ENCODE results near the gene CNP.
"Not testable (repeated sequence)": the region's sequence is repeated elsewhere in the genome, so short reads cannot be mapped to it uniquely, and the experiment has no call there.

The CNP gene

DNA sequence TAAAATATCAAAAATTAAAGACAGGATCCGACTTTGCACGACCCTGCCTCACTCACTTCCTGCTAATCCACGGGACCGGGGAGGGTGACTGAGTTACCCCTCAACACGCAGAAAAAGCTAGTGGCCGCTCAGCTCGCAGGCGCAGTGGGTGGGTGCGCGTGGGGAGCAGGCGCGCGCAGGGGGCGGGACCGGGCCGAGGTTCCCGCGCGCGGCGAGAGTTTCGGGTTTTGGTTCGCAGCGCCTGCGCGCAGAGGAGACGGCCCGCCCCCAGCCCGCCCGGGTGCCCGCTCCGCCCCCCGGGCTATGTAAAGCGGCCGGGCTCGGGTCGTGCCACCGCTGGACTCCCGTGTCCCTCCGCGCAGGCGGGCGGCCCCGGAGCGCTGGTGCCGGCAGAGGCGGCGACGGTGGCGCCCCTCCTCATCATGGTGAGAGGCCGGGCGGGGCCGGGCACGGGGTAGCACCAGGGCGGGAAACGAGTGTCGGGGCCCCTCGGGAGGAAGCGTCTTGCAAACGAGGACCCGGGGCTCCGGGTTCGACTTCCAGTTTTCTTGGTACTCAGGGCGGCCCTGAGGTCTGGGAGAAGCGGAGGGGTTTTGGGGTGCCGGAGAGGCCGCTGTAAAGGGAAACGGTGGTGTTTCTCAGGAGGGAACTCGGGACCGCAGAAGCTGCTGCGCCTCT lies at the start of gene CNP:
Gene CNP, plus strand, starts transcription at position 333 of the 678 bp plus-strand sequence. Its CDS starts 90 bp downstream, at position 423.
- DNase-seq: peak; percentile 90

DNA sequence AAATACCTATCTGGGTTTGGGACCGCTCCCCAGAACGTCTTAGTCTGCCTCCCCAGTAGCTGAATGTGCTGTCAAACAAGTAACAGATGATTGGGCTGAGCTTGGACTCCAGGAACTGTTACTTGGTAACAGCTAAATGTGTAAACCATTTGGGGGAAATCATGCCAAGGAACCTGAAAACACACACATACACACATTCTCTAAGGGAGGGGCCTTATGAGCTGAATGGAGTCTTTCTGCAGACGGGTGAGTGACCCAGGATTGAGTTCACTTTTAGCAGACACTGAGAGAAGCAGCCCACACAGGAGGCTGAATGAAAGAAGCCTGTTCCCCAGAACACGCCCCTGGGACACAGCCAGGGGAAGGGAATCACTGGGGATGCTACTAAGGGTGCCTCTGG lies 49.4 kb upstream of the CNP start:
- peak; percentile 16 for DNase-seq

DNA sequence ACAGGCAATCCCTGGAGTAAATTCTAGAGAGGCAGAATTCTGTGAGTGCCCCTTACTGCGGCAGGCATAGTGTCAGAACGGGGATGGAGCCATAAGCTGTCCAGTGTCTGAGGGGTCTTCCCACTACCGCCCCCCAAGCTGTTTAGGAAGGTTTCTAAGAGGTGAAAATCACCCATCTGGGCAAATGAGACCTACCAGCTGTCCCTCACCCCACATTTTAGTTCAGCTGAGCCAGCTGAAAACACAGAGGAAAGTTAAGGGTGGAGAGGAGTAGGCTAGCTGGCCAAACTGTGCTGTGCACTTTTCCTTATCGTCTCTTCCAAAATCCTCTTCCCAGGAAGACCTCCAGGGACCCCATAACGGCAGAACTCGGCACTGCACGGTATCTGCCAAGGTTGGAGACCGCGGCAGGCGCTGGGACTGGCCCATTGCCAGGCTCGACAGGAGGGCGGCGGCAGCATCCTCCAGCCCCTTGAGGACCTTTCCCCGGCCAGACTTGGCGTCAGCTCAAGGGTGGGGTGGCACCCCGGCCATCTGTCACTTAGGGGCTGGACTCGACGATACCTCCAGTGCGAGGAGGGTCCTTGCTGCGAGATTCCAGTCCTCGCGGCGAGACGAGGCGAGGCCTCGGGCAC lies 48.8 kb upstream of the CNP start:
- DNase-seq: peak; percentile 28

DNA sequence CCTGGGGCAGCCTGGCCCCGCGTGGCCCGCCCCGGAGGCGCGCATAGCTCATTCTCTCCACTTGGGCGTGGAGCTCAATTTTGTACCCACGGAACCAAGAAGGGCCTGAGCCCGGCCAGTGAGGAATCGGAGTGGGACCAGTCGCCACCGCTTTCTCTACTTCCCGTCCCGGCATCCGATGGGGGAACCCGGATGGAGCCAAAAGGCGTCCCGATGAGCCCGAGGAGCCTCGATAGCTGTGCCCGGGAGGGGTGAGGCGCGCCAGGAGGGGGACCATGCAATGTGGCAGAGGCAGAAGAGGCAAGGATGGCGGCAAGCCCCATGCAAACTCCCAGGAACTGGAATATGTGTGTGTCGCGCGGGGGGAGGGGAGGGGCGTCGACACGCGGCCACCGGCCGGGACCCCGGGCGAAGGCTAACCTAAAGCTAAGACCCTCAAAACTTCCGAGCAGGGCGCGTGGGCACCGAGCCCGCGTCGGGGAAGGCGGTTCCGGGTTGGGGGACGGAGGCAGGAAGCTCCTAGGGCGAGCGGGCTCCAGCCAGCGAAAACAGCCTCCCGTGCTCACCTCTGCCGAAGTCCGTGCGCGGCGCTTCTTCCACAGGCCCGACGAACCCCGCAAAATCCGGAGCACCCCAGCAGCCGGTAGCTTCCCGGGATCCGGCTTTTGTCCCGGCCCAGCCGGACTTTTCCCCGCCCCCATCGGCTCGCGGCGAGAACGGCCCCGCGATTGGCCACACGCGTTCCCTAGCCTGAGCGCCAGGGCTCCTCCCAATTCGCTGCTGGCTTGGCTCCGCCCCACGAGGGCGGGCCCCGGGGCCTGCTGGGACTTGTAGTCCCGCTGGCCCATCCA lies 48.1 kb upstream of the CNP start, which contains the start of gene ACLY:
Gene ACLY, minus strand, starts transcription at position 638 of the 851 bp plus-strand sequence. CDS start 5,078 bp downstream, outside the sequence.
- peak; percentile 98 for DNase-seq

DNA sequence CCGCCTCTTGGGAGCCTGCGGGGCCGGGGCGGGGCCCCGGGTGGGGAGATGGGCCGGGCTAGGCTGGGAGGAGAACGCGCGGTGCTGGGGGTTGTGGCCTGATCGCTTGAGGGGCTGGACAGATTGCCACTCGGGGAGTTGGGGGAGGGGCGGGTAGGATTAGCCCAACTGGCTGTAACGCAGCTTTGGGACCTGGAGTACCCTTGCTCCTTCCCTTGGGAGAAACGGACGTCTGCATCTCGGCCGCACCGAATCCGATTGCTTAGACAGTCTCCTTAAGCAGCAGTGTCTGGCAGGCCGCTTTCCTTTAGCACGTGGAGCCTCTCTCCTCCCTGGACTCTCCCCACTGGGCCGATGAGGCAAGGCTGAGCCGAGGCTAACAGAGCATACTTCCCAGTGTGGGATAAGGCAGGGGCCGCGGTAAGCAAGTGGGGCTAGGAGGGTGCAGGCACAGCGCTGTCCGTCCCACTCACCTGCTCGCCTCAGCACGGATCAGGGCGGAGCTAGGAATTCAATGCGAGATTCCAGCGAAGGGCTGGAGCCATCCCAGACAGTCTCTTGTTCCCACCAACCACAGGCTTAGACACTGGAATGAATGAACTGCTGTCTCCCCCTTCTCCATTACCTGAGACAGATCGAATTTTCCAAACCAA lies 47.3 kb upstream of the CNP start:
- no peak for DNase-seq

DNA sequence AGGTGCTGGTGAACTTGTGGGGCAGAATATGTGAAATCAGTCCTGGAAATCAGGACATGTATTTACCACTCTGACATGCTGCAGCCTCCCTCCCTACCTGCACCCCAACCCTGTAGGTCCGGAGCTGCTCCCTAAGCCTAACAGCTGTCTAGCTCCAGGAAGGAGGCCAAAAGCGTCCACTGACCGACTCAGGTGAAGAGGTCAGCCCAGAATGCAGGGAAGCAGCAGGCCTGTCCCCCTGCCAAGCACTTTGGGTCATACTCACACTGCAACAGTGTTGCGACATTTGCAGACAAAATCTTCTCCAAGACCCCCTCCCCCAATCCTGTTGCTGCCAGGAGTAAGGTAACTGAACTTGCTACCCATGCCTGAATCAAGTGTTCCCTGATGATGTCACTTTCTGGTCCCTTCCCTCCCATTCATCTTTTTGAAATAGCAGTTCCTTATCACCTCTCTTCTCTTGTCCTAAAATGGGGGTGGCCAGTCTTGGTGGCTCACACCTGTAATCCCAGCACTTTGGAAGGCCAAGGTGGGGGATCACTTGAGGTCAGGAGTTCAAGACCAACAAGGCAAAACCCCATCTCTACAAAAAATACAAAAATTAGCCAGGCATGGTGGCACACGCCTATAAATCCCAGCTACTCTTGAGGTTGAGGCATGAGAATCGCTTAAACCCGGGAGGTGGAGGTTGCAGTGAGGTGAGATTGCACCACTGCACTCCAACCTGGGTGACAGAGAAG lies 46.6 kb upstream of the CNP start:
- DNase-seq: no peak

DNA sequence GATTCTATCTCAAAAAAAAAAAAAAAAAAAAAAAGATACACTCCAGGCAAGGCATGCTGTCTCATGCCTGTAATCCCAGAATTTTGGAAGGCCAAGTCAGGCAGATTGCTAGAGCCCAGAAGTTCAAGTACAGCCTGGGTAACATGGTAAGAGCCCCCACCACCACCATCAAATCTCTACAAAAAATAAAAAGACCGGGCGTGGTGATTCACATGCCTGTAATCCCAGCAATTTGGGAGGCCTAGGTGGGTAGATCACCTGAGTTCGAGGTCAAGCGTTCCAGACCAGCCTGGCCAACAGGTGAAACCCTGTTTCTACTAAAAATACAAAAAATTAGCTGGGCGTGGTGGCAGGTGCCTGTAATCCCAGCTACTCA lies 46.0 kb upstream of the CNP start:
- no peak for DNase-seq

DNA sequence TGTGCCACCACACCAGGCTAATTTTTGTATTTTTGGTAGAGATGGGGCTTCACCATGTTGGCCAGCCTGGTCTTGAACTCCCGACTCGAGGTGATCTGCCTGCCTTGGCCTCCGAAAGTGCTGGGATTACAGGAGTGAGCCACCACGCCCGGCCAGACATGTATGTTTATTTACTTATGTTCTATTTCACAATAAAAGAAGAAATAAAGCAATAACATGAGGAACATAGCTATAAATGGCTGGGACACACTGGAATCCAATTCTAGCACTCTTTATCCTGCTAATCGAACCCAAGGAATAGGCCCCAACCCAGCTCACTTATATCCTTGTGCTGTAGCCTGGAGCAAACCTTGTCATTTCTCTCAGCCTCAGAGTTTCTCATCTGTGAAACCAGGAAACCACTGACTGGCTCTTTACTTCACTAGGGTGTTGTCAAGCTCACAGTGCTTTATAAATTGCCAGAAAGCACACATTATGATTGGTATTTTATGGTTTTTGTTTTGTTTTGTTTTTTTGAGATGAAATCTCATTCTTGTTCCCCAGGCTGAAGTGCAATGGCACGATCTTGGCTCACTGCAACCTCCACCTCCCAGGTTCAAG lies 40.5 kb upstream of the CNP start:
- no peak for DNase-seq

DNA sequence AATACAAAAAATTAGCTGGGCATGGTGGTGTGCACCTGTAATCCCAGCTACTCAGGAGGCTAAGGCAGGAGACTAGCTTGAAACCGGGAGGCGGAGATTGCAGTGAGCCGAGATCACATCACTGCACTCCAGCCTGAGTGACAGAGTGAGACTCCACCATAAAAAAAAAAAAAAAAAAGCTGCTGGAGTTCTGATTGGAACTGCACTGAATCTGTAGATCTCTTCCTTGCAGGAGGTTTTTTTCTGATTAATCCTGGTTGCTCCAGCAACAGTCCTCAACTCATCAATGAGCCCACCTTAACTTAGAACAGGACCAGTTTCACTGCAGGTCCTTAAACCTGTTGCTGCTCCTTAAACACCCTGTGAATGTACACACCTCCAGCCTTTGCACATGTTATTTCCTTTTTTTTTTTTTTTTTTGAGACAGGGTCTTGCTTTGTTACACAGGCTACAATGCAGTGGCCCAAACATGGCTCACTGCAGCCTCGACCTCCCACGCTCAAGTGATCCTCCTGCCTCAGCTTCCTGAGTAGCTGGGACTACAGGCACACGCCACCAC lies 37.8 kb upstream of the CNP start:
- DNase-seq: no peak

DNA sequence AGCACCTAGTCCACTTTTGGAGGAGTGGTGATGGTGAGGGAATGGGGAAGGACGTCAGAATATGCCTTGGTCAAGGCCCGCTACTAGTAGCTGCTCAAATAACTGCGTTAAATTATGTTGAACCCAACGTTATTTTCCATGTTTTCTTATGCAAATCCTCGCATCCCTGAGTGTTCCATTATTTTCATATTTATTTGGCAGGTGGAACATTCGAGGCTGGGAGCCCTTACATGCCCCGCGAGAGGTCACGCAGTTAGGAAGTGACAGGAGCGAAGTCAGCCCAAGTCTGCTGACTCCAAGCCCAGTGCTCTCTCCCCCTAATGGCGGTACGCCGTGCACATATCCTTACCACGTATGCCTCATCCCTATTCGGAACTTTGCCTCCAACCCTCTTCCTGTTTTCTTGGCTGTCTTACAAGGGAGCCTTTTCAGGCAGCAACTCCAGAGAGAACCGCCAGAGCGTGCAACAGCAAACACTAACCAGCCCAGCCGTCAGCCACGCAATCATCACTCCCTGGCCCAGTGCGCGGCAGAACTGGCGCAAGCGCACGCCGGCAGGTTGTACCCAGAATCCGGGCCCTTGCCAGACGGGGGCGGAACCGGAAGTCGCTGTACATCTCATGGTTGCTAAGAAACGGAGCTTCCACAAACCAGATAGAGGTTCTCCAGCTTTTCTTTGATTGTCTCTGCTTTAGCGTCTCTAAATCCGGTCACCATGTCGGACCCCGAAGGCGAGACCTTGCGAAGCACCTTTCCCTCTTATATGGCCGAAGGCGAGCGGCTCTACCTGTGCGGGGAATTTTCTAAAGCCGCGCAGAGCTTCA lies 36.4 kb upstream of the CNP start, which contains the start of gene ODAD4:
Gene ODAD4, plus strand, starts transcription at position 609 of the 824 bp plus-strand sequence. Its CDS starts 107 bp downstream, at position 716.
- DNase-seq: peak; percentile 97

DNA sequence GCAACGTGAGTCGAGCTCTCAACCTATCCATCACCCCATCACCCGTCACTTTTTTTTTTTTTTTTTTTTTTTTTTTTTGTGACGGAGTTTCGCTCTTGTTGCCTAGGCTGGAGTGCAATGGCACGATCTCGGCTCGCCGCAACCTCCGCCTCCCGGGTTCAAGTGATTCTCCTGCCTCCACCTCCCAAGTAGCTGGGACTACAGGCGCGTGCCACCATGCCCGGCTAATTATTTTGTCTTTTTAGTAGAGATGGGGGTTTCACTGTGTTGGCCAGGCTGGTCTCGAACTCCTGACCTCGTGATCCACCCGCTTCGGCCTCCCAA lies 35.8 kb upstream of the CNP start:
- DNase-seq: not testable (repeated sequence)

DNA sequence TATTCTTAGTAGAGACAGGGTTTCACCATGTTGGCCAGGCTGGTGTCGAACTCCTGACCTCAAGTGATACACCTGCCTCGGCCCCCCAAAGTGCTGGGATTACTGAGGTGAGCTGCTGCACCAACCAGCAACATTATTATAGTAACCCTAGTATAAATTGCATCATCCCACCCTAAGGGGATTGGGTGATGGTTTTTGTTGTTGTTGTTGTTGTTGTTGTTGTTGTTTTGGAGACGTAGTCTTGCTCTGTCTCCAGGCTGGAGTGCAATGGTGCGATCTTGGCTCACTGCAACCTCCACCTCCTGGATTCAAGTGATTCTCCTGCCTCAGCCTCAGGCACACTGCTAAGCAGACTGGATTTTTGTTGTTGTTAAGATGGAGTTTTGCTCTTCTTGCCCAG lies 34.9 kb upstream of the CNP start:
- not testable (repeated sequence) for DNase-seq

DNA sequence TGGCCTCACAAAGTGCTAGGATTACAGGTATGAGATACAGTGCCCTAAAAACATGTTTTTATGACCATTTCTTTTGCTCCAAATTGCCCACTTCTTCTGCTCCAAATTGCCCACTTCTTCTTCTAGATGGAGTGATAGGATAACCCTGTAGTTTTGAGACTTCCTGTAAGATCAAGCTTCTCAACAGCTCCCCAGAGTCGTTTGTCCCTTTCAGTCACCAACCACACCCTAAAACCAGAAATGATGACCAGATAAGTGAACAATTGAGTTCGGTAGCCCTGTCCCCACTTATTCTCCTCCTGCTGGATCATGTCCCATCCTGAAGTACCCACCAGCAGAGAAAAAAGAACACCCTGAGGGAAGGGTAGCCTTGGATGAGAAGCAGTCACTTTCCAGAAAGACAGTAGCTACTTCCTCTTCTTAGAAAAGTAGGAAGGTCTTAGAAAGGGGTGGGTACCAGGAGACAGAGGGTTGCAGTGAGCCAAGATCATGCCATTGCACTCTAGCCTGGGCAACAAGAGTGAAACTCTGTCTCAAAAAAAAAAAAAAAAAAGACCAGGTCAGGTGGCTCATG lies 33.7 kb upstream of the CNP start:
- peak; percentile 25 for DNase-seq

DNA sequence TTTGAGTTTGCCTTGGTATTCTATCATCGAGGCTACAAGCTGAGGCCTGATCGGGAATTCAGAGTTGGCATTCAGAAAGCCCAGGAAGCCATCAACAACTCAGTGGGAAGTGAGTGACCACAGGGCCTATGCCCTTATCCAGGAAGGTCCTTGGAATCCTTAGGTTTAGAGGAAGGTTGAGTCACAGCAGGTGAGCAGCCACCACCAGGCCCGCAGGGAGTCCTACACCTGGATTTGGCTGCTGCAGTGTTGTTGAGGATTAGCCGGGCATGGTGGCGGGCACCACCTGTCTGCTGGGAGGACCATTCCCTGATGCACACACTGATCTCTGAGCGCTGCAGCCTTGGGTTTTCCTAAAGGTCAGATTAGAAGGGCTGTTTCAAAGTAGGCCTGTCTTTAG lies 31.0 kb upstream of the CNP start:
- DNase-seq: no peak

DNA sequence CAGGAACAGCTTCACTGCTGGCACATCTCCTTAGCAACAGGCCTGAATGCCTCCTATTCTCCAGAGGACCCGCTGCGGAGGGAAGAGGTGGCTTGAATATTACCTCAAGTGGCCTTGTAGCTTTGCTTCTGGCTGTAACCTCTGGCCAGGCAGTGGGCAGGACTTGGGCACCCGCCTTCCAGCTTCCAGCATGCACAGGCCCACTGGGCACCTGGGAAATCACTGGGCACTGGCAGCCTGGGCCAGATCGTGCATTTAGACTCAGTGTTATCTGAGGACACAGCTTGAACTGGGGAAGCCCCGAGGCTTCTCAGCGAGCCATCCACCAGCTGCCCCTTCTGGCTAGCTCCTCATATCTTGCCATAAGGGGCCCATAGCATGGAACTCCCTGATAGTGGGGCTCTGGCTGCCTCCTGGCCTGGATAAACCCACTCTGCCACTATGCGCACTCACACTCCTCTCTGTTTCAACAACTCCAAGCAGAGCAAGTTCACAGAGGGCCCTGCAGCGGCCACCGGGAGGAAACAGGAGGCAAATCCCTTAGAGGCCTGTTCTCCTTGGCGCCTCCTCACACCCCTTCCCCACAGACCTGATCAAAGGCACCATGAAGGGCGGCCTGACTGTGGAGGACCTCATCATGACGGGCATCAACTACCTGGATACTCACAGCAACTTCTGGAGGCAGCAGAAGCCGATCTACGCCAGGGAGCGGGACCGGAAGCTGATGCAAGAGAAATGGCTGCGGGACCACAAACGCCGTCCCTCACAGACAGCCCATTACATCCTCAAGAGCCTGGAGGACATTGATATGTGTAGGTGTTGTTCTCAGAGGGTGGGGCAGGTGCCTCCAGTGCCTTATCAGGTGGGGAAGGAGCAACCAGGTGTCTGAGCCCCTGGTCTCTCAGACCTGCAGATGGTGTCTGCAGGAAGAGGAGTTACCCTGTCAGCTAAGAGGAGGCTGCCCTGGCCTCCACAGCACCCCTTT lies 28.3 kb upstream of the CNP start:
- no peak for DNase-seq

DNA sequence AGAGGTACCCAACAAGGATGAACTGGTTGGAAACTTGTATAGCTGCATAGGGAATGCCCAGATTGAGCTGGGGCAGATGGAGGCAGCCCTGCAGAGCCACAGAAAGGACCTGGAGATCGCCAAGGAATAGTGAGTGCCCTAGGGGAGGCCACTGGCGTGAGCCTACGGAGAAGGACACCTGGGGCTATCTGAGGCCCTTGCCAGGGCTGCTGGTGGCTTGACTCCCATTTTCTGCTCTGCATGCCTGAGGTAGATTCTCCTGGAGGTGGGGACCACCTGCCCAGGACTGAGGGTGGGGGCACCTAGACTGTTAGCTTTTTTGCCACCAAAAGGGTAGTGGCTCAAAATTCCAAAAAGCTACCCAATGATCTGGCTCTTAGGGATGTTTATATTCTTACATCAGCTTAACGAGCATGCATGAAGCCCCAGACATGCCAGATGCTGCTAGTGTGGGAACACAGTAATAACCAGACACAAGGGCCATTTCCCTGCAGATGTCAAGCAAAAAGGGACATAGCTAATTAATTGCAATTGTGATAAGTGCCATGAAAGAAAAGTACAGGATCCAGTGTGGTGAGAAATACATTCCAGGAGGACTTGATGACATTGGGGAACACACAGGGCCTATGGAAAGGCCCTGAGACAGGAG lies 27.4 kb upstream of the CNP start:
- DNase-seq: no peak

DNA sequence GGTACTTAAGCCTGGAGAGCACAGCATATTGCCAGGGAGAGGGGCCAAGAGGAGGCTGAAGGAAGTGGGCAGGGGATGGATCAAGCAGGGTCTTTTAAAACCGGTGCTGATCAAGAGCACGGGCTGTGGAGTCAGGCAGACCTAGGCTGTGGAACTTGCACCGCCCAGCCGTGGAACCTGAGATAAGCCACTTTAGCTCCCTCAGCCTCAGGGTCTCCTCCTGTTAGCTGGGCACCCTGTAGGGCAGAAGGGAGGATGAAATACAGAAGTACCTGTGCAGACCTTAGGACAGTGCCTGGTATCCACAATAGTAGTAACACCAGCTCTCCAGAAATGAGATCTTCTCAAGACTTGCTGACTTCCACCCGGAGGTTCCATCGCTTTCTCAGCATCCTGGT lies 26.9 kb upstream of the CNP start:
- no peak for DNase-seq

DNA sequence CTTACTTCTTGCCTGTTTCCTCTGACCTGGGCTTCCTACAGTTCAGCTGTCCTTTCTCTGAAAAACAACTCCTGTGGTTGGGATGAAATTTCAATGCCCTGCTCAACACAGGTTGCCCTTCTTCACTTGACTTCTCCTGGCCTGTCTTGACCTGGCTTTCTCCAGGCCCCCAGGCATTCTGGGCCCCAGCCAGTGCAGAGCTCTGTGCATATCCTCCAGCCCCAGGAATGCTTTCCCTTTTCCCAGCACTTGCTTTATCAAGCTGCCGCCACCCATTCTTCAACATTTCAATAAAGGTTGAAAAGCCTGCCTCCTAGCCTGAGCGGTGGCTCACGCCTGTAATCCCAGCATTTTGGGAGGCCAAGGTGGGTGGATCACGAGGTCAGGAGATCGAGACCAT lies 25.4 kb upstream of the CNP start:
- no peak for DNase-seq
